Islet precursor cell (in vitro differentiated cells): ENCODE data around the gene SLC47A1.
"Not testable (repeated sequence)": the region's sequence is repeated elsewhere in the genome, so short reads cannot be mapped to it uniquely, and the experiment has no call there.

Experiments used
- DNase-seq: peaks from one replicate; pipeline ENCODE4 v3.0.0-alpha.2; 2018

SLC47A1 gene, protein sequence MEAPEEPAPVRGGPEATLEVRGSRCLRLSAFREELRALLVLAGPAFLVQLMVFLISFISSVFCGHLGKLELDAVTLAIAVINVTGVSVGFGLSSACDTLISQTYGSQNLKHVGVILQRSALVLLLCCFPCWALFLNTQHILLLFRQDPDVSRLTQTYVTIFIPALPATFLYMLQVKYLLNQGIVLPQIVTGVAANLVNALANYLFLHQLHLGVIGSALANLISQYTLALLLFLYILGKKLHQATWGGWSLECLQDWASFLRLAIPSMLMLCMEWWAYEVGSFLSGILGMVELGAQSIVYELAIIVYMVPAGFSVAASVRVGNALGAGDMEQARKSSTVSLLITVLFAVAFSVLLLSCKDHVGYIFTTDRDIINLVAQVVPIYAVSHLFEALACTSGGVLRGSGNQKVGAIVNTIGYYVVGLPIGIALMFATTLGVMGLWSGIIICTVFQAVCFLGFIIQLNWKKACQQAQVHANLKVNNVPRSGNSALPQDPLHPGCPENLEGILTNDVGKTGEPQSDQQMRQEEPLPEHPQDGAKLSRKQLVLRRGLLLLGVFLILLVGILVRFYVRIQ

DNA sequence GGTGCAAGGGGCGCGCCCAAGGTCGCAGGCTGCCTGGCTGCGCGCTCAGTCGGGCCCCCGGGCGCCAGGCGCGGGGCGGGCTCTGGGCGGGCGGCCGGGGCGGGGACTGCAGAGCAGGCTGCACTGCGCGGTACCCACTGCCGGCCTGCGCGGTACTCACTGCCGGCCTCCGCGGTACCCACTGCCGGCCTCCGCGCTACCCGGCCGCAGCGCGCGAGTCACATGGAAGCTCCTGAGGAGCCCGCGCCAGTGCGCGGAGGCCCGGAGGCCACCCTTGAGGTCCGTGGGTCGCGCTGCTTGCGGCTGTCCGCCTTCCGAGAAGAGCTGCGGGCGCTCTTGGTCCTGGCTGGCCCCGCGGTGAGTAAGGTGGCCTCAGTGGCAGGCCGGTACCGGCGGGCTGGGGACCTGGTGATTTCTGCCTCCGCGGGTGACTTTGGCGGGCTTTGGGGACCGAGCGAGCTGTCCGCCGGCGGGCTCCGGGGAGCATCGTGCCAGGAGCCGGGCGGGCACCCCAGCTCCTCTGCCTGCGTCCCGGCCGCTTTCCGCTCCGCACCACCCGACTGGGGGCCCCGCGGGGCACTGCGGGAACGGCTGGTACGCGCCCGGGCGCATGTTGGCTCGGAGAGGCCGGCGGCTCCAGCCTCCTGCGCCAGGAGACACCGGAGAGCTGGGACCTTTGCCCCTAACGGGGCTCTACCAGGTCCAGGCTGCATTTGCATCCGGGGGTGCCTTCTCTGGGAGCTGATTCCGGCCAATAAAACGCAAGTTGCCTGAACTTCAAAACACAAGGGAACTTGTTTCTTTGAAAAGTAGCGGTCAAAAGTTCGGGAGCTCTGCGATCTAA is at the start of gene SLC47A1:
TSS of gene SLC47A1 (plus strand) at position 137 of the 844 bp plus-strand sequence. CDS start at position 223, 86 bp downstream.
- DNase-seq: peak; percentile 78

DNA sequence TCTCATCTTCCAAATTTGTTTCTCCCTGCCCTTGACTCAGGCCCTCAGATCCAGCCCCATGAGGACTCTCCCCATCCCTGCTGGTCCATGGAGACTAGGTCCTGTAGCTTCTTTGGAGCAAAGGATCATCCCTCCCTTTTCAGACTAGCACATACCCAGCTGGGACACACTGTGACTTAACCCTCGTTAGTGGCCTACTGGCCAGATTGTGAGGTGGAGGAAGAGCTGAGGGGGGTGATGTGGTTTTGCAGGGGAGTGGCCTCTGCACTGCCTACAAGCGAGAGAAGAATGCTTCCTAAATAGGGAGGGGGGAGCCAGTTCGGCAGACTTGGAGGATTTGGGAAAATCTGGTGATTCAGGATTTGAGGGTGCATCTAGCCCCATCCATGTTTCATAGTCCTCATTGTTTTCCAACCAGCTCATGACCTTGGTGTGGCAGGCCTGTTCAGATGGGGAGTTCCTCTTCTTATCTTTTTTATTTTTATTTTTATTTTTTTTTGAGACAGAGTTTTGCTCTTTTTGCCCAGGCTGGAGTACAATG is 47.8 kb upstream of the SLC47A1 start:
- no peak for DNase-seq

DNA sequence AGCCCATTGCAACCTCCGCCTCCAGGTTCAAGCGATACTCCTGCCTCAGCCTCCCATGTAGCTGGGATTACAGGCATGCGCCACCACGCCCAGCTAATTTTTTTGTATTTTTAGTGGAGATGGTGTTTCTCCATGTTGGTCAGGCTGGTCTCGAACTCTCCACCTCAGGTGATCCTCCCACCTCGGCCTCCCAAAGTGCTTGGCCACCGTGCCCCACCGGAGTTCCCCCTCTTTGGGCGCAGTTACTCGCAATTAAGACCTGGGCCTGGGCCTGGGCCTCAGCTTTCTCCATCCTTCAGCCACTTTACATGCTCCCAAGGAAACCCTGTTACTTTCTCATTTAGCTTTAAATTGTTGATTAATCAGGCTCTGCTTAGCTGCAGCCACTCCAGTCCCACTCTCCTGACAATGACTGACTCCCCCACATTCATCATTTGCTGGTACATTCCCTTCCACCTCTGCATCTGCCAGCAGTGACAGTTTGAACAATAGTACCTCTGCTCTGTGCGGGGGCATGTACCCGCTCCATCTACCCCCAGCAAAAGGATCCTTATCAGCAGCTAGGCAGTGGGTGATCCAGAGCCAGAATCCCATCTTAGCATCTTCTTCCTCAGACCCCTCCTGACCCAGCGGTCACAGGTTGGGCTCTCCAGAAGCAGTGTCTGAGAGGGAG is 47.2 kb upstream of the SLC47A1 start:
- DNase-seq: no peak

DNA sequence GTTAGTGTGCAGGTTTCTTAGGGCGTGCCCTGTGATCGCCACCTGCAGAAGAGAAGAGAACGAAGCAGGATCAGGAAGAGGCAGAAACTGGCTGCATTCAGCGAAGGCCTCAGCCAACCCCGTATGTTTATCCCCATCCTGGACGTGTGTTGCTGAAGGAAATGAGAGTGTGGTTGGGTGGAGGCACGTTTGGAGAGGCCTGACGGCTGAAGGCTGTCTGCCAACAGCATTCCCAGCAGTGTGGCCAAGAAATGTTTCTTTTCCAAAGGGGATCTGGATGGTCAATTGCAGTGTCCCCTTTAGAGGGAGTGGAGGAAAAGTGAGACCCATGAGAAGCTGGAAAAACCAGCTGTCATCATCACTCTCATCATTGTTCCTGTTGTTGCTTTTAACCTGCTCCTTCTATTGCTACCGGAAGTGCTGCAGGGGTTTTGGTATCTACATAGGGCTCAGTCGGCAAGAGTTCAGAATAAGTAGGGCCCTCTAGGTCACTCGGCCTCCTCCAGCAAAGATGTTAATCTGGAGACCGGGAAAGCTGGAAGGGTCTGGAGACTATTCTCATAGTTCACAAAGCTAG is 46.5 kb upstream of the SLC47A1 start:
- DNase-seq: no peak

DNA sequence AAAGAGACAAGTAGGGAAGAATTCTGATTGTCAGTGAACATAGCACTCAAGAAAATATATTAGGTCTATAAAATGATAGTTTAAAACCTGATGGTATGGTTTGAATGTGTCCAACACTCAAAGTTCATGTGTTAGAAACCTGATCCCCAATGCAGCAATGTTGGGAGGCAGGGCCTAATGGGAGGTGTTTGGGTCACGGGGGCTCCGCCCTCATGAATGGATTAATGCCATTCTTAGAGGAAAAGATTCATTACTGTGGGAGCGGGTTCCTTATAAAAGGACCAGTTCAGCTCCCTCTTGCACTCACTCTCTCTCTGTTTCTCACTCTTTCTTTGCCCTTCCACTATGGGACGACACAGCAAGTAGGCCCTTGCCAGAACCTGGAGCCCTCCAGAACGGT is 41.5 kb upstream of the SLC47A1 start:
- DNase-seq: no peak

DNA sequence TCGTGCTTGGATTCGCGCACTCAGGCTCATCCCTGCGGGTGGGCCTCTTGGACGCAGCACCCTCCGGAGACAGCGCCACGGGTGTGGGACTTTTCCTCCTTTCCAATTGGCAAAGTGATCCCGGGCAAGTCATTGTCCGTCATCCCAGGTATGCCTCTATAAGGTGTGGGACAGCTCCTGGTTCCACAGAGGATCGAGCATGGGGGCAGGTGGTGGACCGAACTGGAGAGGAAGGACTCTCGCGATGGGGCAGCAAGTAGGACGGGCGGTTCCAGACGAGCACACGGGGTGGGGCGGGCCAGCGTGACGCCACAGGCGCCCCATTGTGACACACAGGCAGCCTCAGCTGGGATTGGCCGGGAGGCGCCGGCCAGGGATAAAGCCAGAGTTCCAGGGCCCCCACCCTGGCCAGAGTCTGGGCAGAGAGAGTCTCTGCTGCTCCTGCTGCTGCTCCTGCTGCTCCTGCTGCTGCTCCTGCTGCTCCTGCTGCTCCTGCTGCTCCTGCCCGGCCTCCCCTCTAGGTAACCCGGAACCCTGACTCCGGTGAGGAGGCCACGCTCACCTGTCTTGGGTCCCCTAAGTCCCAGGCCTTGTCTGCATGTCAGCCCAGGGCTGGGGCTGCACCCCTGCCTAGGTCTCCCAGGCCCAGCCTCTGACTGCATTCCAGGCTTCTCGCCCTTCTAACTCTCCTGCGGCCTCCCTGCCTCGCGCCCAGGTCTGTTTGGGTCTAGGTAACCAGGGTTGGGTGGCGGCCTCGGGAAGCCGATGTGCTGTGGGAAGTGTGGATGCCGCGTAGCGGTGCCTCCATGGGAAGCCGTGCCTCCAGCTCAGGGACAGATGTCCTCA is 38.5 kb upstream of the SLC47A1 start:
- peak; percentile 55 for DNase-seq

DNA sequence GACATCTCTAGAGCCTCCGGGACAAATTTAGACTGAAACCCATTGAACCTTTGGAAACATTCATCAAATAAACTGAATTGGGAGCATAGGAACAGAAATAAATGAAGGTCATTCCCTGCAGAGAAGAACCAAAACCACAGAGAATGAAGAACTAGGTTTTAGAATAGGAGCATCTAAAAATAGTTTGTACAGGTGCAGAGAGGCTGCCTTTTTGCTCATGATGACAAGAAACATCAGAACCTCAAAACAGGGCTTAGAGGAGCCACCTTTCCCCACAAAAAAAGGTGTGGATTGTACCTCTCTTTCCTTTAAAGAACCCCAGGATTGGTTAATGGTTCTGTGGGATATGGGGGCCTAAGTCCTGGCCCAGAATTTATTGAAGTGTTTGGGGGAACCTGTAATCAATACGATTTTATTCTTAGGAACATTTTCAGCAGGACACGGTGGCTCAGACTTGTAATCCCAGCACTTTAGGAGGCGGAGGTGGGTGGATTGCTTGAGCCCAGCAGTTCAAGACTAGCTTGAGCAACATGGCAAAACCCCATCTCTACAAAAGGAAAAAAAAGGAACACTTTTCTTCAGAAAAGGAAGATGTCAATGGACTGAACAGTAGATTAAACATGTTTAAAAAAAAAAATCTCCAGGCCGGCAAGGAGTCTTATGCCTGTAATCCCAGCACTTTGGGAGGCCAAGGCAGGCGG is 37.7 kb upstream of the SLC47A1 start:
- peak; percentile 26 for DNase-seq

DNA sequence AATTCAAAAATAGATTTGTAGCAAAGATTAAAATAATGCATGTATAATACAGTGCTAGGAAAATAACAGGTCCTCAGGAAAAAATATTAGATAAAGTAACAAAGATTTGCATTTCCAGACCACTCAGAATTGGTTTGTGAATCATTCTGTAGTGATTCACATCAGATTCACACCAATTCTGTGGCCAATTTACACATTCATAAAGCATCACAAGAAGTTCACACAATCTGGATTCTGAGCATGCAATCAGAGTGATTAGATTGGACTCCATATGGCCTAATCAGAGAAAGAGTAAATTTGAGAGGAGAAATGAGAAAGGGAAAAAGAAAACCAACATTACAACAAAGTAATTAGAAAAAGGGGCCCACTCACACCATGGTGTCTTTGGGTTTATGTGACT is 36.0 kb upstream of the SLC47A1 start:
- no peak for DNase-seq

DNA sequence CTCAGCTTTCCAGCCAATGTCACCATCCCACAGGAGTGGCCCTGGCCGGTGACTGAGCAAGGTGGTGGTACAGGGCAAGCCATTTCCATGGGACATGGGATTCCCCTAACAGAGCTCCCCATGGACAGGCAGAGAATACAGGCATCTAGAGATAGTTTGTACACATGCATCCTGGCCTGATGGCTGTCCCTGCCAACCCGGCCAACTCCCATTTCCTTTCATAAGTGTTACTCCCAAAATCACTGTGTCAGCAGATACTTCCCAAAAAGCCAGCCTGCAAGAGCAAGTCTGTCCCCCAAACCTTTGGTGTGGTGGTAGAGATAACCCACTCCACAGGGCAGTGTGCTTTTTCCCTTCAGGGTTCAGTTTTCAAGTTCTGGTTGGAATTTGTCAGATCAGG is 32.4 kb upstream of the SLC47A1 start:
- DNase-seq: no peak

DNA sequence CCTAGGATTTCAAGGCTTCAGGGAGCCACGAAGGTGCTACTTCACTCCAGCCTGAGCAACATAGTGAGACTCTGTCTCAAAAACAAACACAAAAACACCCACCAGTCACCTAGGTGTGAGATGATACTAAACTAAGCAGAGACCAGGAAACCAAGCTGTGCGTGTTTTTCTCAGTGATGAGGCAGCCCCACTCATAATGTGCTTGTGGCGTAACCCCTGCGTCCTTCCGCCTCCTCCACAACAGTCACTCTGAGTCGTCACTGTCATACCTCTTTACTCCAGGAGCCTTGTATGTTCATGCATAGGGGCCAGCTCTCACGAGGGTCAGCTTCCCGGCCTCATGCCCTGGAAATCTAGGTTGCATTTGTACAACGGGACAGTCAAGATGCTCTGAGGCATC is 31.1 kb upstream of the SLC47A1 start:
- DNase-seq: no peak

DNA sequence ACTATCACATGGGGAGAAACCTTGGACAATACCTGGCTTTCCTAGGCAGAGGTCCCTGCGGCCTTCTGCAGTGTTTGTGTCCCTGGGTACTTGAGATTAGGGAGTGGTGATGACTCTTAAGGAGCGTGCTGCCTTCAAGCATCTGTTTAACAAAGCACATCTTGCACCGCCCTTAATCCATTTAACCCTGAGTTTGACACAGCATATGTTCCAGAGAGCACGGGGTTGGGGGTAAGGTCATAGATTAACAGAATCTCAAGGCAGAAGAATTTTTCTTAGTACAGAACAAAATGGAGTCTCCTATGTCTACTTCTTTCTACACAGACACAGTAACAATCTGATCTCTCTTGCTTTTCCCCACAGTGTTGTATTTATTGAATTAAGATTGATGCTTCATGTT is 28.1 kb upstream of the SLC47A1 start:
- not testable (repeated sequence) for DNase-seq

DNA sequence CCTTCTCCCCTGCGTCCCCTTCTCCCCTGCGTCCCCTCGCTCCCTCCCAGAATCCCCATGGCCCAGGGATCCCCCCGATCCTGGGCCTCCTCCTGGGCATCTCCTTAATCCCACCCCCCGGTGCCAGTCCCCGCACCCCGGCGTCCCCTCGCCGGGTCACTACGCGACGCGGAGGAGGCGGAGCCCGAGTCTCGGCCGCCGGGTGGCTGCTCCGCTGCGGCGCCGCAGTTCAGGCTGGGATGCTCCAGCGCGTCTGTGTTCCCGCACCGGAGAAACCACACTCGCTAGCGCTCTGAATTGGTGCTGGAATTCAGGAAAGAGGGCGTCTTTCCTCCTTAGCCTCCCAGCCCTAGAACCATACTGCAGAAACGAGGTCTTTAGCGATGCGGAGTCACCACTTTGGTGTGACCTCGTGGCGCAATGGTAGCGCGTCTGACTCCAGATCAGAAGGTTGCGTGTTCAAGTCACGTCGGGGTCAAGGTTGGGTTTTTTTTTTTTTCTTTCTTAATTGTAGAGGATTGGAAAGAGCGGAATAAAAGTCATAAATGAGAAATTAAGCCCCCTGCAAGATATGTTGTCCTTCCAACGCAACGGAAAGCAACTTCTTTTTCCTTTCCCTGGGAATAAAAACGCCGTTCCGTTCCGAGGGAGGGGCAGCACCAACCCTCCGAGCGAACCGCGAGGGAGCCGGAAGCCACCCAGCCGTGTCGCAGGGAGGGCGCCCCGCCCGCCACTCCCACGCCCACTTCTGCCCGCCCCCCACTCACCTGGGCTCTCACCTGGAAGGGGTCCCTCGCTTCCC is 25.7 kb upstream of the SLC47A1 start:
- DNase-seq: peak; percentile 98

DNA sequence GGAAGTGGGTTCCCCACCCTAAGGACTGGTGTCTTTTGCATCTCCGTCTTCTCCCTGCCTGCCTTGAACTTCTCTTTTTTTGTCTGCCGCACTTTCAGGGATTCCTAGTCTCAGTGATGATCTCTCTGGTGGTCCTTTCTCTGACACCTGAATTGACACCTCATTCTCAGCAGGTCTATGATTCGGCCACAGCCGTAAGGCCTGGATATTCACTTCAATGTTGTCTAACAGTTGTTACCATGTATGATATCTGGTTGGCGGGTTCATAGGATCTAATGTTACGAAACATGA is 25.1 kb upstream of the SLC47A1 start:
- no peak for DNase-seq

DNA sequence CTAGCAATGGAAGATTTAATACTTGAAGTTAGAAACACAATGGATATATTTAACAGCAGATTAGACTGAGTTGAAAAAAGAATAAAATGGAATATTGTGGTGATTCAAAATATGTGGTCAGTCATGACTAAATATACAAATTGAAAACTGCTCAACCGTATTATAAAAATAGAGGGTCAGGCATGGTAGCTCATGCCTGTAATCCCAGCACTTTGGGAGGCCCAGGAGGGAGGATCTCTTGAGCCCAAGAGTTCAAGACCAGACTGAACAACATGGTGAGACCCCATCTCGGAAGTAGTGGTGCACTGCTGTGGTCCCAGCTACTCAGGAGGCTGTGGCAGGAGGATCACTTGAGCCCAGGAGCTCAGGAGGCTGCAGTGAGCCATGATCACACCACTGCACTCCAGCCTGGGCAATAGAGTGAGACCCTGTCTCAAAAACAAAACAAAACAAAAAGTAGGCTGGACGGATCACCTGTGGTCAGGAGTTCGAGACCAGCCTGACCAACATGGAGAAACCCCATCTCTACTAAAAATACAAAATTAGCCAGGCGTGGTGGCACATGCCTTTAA is 24.3 kb upstream of the SLC47A1 start:
- not testable (repeated sequence) for DNase-seq

DNA sequence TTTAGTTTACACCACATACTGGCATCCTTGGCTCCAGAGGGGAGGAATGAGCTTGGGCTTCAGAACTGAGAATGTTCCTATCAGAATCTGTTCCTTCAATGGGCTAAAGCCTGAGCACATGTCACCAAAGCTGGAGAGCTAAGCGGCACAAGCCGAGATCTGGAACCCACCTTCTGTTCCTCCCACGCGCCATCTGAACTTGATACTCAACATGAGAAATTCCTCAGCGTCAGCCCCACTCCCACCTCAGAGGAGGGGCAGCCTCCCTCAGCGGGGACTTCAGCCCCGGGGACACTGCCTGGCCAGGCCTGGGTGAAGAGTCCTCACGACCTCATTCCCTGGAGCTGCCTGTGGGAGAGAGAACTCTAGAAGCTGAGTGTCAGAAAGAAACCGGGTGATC is 22.8 kb upstream of the SLC47A1 start:
- DNase-seq: peak; percentile 75

DNA sequence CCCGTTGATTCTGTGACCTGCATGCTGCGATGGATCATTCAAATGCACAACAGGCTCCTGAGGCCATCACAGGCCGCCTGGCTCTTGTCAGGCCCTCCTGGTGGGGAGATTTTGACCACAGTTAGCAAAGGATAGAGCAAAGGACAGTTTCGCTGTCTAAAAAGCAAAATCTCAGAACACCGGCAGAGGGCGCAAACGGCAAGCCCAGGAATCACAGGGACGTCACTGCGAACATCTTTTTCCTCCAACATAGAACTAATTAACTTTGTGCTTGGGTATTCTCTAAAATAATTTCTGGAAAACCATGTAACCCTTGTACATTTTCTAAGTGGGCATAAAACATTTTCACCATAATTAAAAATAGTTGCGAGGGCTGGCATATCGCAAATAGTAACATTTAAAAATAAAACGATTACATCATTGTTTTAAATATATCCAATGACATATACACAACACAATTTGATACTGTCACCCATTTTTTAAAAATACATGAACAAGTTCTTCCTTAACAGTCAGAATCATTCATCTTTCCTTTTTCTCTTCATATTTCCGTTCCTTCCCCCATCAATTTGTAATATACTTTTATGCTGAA is 19.7 kb upstream of the SLC47A1 start:
- peak; percentile 87 for DNase-seq

DNA sequence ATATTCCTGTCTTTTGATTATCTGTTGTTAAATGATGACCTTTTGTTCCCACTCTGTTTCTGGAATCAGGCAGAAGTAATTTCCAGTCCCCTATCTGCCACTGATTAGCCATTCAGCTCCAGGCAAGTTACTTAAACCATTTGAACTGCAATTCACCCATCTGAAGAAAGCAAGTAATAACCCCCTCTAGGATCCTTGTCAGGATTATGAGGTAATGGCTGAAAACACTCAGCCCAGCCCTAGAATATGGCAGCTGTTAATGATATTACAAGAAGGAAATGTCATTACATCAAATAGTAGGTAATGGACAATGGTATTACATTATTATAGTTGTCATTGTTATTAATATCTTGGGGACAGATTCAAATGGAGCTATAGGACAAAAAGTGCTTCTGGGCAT is 16.0 kb upstream of the SLC47A1 start:
- no peak for DNase-seq

DNA sequence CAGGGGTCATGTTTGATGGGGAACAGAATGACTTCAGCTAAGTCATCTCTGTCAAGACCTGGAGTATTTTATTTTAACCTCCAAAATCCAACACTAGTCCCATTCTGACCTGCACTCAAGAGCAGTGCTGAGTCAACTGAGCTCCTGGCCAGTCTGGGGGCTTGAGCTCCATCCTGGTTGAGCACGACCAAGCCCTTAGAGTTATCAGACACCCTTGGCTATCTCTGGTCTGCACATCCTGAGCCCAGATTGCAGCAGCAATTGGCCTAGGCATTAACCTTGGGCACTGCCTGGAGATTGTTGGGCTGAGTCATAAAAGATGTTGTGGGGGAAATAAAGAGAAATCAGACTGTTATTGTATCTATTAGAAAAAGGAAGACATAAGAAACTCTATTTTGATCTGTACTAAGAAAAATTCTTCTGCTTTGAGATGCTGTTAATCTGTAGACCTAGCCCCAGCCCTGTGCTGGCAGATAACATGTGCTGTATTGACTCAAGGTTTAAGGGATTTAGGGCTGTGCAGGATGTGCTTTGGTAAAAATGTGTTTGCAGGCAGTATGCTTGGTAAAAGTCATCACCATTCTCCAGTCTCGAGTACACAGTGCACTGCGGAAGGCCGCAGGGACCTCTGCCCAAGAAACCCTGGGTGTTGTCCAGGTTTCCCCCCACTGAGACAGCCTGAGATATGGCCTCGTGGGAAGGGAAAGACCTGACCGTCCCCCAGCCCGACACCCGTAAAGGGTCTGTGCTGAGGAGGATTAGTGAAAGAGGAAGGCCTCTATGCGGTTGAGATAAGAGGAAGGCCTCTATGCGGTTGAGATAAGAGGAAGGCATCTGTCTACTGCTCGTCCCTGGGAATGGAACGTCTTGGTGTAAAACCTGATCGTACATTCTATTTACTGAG is 14.0 kb upstream of the SLC47A1 start:
- not testable (repeated sequence) for DNase-seq
